ENCODE measurements around the gene HOMER3. TPM values are rescaled to one million over a fixed set of nuclear protein-coding genes. Genes with fewer than 3 reads are reported as not detected.
A peak's percentile ranks its signal among the peaks of the same experiment; 100 is the strongest.

Gene HOMER3
- total RNA-seq, result 10 to 100 TPM; 10.7 to 29.5 (median 18.6) TPM

DNA sequence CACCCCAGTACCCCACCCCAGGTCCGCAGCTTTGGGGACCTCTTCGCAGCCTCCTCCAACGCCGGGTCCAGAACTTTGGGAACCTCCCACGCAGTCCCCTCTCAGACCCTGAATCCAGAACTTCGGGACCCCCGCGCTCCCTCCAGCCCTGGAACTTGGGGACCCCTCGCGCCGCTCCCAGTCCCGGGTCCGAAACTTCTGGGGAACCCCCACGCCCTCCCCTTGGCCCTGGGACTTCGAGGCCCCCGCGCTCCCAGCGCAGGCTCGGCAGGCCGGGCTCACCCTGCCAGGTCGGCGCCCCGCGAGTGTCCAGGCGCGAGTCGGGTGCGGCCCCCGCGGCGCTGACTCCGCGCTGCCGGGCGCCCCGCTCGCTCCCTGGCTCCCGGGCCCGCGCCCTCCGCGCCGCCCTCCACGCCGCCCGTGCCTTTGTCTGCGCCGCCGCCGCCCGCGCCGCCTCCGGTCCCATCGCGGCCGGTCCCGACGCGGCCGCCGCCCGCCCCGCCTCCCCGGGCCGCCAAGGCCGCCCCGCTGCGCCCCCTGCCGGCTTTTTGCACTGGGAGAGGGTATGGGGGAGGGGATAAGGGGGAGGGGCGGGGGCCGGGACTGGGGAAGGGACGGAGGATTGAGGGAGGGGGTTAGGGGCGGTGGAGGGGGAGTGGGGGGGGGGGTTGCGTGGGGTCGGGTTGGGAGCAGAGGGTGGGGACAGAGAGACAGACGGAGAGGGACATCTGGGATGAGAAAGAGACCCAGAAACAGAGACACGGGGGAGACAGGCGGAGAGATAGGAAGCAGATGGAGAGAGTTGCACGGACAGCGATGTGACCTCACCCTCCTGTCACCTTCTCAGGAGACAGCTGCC, at the start of gene HOMER3:
HOMER3 (minus strand) TSS at position 449 of the 859 bp plus-strand sequence. CDS start 2,235 bp downstream, outside the sequence.
- WGBS, 2 donors, result 9 to 11% methylated on average over 7 to 9 of the region's 81 CpGs
- Histone ChIP-seq H3K4me1 (peaks cover 13 to 24% (median 16%) of the 10 kb centered on the region in 3 donors), H3K36me3 (peaks cover 0 to 19% (median 0%) of the 10 kb centered on the region in 3 donors), H3K9me3 (no peaks in the 10 kb centered on the region), H3K4me3 (peak within 1 kb of the TSS; percentile 48 to 90 (median 63)), H3K27me3 (peaks cover 0 to 31% (median 0%) of the 10 kb centered on the region in 4 donors), H3K27ac (peak within 1 kb of the TSS; percentile 74 to 83 (median 76))
- DNase-seq, result no peak
- intact Hi-C loops (cut with DNase I), result no loop called here
- TF ChIP-seq POLR2A (IDR thresholded peaks at IDR 0.05), result no peak
- TF ChIP-seq, protein P1, sequence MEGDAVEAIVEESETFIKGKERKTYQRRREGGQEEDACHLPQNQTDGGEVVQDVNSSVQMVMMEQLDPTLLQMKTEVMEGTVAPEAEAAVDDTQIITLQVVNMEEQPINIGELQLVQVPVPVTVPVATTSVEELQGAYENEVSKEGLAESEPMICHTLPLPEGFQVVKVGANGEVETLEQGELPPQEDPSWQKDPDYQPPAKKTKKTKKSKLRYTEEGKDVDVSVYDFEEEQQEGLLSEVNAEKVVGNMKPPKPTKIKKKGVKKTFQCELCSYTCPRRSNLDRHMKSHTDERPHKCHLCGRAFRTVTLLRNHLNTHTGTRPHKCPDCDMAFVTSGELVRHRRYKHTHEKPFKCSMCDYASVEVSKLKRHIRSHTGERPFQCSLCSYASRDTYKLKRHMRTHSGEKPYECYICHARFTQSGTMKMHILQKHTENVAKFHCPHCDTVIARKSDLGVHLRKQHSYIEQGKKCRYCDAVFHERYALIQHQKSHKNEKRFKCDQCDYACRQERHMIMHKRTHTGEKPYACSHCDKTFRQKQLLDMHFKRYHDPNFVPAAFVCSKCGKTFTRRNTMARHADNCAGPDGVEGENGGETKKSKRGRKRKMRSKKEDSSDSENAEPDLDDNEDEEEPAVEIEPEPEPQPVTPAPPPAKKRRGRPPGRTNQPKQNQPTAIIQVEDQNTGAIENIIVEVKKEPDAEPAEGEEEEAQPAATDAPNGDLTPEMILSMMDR (IDR thresholded peaks at IDR 0.05), result peak in 3 of 6 experiments; percentile 23 to 24 (median 23)

DNA sequence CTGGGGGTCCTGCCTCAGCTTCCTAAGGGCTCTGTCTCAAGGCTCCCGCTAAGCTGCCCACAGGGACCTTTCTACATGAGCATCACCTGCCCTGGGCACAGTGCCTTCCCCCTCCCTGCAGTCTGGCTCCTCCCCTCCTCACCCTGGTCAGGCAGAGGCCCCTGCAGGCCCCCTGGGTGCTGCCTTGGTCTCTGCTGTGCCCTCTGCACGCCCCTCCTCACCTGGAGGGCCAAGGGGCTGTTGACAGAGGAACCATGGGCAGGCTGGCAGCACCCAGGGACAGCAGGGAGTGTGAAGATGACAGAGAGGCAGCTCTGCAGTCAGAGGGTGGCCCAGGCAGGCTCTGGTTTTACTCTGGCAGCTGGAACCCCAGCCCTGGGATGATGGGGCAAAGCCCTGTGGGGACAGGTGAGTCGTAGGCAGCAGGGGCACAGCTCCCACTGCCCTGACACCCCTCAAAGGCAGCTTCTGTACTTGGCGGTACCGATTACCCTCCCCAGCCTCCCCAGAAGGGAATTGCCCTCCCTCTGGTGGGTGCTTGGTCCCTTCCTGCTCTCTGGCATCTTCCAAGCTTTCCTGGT, 49.2 kb upstream of the HOMER3 start:
- Histone ChIP-seq H3K4me1 (peaks cover 0 to 30% (median 3%) of the 10 kb centered on the region in 3 donors), H3K36me3 (peaks cover 0 to 51% (median 17%) of the 10 kb centered on the region in 3 donors), H3K4me3 (no peak overlapping the region), H3K27me3 (peaks cover 0 to 19% (median 0%) of the 10 kb centered on the region in 4 donors), H3K9me3 (no peaks in the 10 kb centered on the region), H3K27ac (no peak overlapping the region)
- WGBS, 2 donors, result 63% methylated on average over 2 of the region's 5 CpGs; no CpG with 5 or more reads in 1 of the 2 donors
- intact Hi-C loops (cut with DNase I), result no loop called here
- DNase-seq, result no peak
- TF ChIP-seq, protein P1 (IDR thresholded peaks at IDR 0.05), result no peak
- no peak for TF ChIP-seq POLR2A (IDR thresholded peaks at IDR 0.05)

DNA sequence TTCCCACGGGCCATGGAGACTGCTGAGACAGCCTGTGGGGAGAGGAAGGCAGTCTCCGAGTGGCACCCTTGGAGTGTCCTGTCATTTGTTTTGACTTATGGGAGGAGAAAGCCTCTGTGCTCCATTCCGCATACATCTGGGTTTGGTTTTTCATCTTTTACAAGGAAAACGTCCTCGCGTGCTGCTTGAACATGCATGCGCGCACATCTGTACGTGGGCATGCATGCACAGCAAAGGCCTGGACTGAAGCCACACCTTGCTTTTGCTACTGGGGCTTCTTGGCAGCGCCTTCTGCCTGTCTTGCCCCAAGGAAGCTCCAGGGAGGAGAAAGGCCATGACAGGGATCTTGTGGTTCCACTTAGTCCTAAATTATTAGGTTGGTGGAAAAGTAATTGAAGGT, 48.3 kb upstream of the HOMER3 start:
- Histone ChIP-seq H3K27ac (no peak overlapping the region), H3K4me1 (peaks cover 0 to 38% (median 6%) of the 10 kb centered on the region in 3 donors), H3K9me3 (no peaks in the 10 kb centered on the region), H3K36me3 (peaks cover 0 to 42% (median 14%) of the 10 kb centered on the region in 3 donors), H3K27me3 (peaks cover 0 to 28% (median 0%) of the 10 kb centered on the region in 4 donors), H3K4me3 (no peak overlapping the region)
- WGBS, 2 donors, result 53 to 66% methylated on average over 7 to 9 of the region's 10 CpGs
- no peak for TF ChIP-seq POLR2A (IDR thresholded peaks at IDR 0.05)
- TF ChIP-seq, protein P1 (IDR thresholded peaks at IDR 0.05), result no peak
- no peak for DNase-seq
- intact Hi-C loops (cut with DNase I), result no loop called here

DNA sequence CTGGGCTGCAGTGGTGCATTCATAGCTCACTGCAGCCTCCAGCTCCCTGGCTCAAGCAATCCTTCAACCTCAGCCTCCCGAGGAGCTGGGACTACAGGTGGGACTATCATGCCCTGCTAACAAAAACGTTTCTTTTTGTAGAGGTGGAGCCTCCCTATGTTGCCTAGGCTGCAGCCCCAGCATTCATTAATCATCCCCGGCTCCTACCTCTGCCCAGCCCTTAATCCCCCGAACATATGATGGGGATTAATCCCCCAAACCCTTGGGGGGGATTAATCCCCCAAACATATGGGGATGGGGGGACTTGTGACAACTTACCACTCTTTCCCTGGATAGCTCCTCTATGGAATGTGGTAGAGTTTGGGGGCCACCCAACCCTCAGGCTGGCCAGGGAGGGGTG, 46.4 kb upstream of the HOMER3 start:
- 21 to 39% methylated on average over 3 to 4 of the region's 4 CpGs for WGBS, 2 donors
- intact Hi-C loops (cut with DNase I), result no loop called here
- TF ChIP-seq, protein P1 (IDR thresholded peaks at IDR 0.05), result no peak
- TF ChIP-seq POLR2A (IDR thresholded peaks at IDR 0.05), result no peak
- DNase-seq, result no peak
- Histone ChIP-seq H3K9me3 (no peaks in the 10 kb centered on the region), H3K27me3 (peaks cover 0 to 47% (median 0%) of the 10 kb centered on the region in 4 donors), H3K27ac (no peak overlapping the region), H3K4me1 (peaks cover 0 to 40% (median 6%) of the 10 kb centered on the region in 3 donors), H3K4me3 (no peak overlapping the region), H3K36me3 (peaks cover 0 to 23% (median 0%) of the 10 kb centered on the region in 3 donors)

DNA sequence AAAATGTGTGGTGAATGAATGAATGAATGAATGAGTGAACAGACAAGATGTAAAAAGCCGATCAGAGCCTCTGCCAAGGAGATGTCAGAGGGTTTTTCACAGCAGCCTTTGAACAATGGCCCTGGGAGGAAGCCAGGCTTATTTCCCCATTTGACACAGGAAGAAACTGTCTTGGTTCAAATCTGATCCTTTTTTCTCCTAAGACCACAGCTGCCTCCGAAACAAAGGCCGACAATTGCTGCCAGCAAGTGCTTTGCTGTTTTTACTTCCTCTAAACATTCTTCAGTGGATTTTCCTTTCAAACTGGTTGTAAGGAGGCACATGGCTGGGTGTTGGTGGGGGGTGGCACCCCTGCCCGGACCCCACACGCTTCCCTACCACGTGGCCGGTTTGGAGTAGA, 44.2 kb upstream of the HOMER3 start:
- intact Hi-C loops (cut with DNase I), result no loop called here
- H3K9me3 ChIP-seq, result no peaks in the 10 kb centered on the region
- H3K4me3 ChIP-seq, result no peak overlapping the region
- DNase-seq, result no peak
- TF ChIP-seq, protein P1 (IDR thresholded peaks at IDR 0.05), result no peak
- TF ChIP-seq POLR2A (IDR thresholded peaks at IDR 0.05), result no peak
- 8 to 11% methylated on average over 5 to 7 of the region's 7 CpGs for WGBS, 2 donors
- peaks cover 0 to 2% (median 0%) of the 10 kb centered on the region in 3 donors for H3K36me3 ChIP-seq
- H3K27ac ChIP-seq, result peak overlapping the region in 2 of 4 donors; percentile 17 to 26
- H3K4me1 ChIP-seq, result peaks cover 0 to 40% (median 6%) of the 10 kb centered on the region in 3 donors
- peaks cover 0 to 60% (median 0%) of the 10 kb centered on the region in 4 donors for H3K27me3 ChIP-seq

Data from esophagus squamous epithelium (tissue), 5 donors.